GM18498 (cell line): ENCODE measurements around the gene GDF15.
"Not testable (repeated sequence)": the region's sequence is repeated elsewhere in the genome, so short reads cannot be mapped to it uniquely, and the experiment has no call there.

Experiments
- ATAC-seq: cut with Tn5 transposase; IDR thresholded peaks from one replicate; pipeline ENCODE4 v1.9.1; 2021; ENCODE audit warnings: mild to moderate bottlenecking, moderate library complexity; ENCODE audit not compliant: unreplicated experiment

The GDF15 gene

DNA sequence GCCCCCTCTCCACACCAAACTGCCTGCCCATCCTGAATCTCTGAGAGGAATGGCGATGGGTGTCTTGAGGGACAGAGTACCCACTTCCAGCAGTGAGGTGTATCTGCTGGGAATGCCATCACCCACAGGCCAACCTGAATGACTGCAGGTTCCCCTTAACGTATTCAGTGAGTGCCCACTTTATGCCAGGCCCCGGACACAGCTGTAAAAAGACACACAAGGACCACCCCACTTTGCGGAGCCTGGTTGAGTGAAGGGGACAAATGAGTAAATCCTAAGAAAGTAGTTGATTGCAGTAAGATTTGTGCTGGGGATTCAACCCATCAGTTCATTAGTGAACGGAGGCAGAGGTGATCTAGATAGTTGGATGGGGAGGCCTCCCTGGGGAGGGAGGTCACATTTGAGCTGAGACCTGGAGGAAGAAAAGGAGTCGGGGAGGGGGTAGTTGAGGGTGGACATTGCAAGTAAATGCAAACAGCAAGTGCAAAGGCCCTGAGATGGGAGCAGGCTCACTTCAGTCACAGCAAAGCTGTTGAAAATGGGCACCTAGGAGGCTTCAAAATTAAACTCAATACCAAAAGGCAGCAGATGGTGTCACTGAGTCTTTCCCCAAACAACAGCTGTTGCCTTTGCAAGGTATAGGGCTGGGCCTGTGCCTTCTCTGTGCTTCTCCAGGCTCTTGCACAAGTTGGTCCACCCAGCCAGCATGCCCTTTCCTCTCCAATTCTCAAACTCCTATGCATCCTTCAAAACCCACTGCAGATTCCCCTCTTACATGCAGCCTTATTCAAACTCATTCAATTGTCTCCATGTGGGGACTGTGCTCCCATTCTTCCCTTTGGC, 4.3 kb downstream of the GDF15 start:
- no peak for ATAC-seq

DNA sequence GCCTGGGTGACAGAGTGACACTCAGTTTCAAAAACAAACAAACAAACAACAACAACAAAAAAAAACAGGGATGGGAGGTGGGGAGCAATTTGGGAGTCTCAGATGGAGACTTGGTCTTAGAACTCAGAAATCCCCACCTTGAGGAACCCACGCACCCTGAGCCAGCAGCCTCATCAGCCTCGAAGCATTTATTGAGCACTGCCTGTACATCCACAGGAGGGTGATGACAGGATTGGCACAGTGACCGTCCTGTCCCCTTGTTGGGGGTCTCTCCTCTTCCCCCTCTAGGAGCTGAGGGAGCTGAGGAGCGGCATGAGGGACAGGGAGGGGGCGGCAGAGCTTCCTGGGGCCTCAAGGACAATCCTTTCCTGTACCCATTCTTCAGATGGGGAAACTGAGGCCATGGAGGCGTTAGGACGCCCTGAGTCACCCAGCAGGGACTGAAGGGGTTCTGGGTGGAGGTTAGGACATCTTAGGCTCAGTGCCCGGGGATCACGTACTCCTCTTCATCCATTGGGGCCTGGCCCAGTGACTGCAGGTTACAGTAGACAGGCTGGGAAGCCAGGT, 5.6 kb downstream of the GDF15 start:
- no peak for ATAC-seq

DNA sequence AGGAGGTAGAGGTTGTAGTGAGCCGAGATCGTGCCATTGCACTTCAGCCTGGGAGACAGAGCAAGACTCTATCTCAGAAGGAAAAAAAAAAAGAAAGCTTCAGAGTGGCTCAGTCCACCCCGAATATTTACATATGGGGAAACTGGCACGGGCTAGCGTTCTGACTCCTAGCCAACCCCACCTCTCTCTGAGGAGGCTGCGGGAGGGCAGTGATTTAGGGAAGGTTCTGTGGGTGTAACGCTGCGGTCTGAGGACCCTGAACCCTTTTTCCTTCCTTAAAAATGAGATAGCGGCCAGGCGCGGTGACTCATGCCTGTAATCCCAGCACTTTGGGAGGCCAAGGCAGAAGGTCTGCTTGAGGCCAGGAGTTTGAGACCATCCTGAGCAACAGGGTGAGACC, 6.5 kb downstream of the GDF15 start:
- ATAC-seq = no peak

DNA sequence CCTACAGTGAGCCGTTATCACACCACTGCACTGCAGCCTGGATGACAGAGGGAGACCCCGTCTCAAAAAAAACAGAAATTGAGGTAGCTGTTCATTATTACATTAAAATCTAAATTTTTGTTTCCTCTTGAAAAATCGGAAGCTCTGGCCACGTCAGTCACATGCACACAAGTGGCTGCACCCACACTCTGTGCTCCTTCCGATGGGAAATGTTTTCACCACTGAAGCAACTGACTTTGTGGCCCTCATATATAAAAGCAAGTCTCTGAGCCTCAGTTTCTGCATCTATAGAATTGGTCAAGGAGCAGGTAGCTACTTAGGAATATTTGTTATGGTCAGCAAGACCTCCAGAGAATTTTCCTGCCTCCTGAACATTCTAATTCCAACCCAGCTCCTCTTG, 7.0 kb downstream of the GDF15 start:
- ATAC-seq = no peak

DNA sequence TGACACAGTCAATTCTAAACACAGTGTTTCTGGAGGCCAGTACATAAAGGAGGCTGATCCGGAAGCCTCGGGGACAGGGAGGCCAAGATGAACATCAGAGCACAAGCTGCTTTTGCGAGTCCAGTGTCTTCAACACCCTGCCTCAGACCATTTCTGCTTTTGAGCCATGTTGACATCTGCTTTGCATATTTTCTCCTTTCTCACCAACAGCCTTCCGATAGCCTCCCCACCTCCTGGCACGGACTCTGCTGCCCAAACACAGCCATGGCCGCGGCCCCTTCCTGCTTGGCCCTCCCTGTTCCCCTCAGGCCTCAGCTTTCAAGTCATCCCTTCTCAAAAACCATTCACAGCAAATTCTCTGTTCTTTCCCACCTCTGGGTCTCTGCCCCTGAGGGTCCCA, 7.9 kb downstream of the GDF15 start:
- ATAC-seq = no peak

DNA sequence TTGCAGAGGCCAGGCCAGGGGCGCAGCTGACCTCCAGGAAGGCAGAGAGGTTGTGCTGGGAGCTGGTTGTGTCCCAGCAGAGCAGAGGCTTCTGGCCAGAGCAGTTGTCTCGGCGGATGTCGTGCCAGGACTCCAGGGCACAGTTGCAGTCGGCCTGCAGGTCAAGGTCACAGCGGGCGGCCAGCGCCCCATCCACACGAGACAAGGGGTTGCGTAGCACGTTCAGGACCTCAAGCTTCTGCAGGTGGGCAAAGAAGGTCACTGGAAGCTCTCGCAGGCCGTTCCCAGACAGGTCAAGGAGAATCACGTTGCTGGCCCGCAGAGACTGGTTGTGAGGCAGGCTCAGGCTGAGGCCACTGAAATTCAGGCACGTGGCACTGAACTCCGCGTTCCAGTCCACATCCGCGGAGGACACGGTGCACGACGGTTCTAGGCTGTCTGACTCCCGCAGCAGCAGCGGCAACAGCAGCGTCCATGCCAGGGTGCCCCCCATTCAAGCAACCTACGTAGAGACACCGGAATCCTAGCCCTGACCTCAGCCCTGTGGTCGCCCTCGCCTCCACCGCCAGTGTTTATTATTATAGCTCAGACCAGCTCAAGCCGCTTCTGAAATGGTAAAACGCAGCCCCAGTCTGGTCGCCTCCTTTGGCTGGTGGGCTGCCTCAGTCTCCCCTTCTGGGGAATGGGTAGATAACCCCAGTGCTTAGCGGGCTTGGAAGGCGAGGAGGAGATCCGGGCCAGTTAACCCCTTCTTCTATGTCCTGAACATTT, 10.7 kb downstream of the GDF15 start:
- no peak for ATAC-seq

DNA sequence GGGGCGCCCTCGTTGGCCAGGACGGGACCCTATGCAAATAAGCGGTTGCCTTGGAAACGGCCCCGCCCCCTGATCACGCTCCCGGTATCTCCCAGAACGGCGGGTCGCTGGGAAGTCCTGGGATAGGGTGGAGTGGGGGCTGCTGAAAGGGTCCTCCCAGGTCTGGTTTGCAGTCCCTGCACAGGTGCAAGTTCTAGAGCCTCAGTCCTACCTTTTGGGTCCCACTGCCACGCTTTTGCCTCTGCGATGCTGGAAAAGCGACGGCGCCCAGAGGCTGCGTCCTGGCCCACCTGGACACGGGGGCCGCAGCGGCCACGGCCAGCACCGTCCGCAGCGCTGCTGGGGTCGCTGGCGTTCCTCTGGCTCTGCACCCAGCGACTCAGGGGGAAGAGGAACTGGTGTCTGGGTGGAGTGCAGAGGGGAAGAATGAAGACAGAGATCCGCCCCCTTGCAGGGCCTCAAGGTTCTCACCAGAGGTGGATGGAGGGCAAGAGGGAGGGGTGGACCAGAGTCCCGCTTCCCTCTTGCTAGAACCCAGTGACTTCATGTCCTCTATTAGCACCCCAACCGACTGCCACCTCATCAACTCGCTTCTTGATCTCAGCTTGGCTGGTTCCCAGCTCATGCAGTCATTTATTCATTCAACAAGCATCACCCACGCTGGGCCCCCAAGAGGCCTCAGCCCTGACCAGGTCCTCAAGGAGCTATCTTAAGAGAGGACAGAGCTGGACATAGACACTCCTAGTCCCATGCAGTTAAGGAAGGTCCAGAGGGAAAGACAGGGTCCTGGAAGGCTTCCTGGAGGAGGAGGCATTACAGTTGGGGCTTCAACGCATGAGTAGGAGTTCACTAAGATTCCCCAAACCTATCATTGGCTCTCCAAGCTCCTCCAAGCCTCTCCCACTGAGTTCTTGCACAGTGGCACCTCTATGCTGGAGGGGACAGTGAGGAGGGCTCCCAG, 11.6 kb downstream of the GDF15 start, which contains the start of gene LRRC25:
TSS of gene LRRC25 (minus strand) at position 381 of the 961 bp plus-strand sequence. CDS start 659 bp downstream, outside the sequence.
- peak; percentile 60 for ATAC-seq

DNA sequence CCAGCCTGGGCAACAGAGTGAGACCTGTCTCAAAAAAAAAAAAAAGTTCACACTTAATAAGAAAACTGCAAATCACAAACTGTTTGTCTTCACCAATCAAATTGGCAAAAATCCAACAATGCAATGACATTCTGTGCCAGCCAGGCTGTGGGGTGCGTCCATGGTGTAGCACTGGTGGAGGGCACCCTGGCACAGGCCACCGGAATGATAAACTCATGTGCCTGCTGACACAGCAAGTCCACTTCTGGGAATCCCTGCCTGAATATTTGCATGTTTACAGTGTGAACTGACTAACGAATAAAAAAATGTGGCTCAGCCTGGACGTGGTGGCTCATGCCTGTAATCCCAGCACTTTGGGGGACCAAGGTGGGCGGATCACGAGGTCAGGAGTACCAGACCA, 13.1 kb downstream of the GDF15 start:
- no peak for ATAC-seq

DNA sequence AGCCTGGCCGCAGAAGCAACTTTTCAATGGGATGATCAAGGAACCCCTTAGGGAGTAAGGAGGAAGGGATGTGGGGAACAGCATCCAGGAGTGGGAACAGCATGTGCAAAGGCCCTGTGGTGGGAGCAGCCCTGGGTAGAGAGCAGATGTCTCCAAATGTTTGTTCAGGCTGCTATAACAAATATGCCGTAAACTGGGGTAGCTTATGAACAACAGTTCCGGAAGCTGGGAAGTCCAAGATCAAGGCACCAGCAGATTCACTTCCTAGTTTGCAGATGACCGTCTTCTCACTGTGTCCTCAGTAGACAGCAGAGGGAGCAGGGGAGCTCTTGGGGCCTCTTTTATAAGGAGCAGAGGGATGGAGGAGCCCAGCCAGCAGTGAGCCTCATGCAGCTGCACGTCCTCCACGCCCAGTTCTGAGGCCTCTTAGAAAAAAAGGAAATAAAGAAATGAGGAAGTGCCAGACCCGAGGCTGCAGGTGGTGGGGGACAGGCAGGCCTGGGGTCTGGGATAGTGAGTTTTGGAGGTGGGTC, 15.7 kb downstream of the GDF15 start:
- ATAC-seq = no peak

DNA sequence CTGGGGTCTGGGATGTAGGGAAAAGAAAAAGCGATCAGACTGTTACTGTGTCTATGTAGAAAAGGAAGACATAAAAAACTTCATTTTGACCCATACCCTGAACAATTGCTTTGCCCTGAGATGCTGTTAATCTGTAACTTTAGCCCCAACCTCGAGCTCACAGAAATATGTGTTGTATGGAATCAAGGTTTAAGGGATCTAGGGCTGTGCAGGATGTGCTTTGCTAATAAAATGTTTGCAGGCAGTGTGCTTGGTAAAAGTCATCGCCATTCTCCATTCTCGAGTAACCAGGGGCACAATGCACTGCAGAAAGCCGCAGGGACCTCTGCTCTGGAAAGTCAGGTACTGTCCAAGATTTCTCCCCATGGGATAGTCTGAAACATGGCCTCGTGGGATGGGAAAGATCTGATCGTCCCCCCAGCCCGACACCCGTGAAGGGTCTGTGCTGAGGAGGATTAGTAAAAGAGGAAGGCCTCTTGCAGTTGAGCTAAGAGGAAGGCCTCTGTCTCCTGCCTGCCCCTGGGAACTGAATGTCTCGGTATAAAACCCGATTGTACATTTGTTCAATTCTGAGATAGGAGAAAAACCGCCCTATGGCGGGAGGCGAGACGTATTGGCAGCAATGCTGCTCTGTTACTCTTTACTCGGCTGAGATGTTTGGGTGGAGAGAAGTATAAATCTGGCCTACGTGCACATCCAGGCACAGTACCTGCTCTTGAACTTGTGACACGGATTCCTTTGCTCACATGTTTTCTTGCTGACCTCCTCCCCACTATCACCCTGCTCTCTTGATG, 16.7 kb downstream of the GDF15 start:
- not testable (repeated sequence) for ATAC-seq

DNA sequence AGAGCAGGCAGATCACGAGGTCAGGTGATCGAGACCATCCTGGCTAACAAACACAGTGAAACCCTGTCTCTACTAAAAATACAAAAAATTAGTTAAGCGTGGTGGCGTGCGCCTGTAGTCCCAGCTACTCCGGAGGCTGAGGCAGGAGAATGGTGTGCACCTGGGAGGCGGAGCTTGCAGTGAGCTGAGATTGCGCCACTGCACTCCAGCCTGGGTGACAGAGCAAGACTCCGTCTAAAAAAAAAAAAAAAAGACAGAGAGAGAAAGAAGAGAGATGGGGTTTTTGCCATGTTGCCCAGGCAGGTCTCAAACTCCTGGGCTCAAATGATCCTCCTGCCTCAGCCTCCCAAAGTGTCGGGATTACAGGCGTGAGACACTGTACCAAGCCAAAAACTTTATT, 19.8 kb downstream of the GDF15 start:
- not testable (repeated sequence) for ATAC-seq

DNA sequence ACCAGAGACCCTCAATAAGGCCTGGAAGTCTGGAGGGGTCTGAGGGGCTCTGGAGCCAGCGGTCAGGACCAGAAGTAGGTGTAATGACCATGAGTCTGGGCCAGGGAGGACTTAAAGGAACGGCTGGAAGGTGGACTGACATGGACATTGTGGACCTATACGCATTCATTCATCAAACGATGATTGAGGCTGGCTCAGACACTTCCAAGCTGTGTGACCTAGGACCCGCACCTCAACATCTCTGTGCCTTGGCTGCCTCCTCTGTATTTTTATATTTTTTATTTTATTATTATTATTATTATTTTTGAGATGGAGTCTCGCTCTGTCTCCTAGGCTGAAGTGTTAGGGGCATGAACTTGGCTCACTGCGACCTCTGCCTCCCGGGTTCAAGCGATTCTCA, 20.8 kb downstream of the GDF15 start:
- no peak for ATAC-seq

DNA sequence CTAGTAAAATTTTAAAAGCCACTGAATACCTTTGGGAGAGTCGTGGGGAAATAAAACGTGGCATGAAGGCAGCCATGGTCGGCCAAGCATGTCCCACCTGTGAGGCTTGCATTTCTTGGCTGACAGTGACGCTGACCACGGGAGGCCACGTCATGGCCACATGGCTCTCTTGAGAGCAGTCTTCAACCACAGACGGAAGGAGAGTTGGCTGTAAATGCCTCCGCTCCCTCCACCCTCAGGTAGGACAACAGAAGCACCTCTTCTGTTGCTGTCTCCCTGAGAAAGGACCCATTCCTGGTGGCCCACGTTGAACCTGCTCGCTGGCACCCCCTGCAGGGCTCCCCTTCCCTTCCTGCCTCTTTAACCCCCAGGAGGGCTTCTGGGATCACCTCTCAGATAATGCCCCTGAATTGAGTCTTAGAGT, 22.1 kb downstream of the GDF15 start:
- ATAC-seq = peak; percentile 64

DNA sequence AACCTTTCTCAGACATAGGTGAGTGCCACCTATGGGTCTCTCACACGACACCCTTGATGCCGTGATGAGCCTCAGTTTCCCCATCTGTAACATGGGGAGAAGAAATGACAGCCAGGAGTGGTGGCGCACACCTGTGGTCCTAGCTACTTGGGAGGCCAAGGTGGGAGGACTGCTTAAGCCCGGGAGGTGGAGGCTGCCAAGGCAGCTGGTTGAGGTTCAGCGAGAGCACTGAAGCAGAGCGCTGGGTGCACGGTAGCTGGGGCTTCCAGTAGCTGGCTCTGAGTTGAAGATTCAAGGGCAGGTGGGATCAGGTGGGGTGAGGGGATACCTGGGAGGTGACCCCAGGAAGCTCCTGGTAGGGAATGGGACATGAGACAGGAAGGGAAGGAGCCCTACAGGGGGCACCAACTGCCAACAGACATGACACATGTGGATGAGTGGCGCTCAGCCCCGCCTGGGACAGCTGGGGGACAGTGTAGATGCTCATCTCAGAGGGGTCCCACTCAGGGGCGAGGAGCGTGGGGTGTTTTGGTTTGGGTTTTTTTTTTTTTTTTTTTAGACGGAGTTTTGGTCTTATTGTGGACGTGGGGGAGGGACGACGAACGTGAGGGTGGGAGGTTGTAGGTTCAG, 26.8 kb downstream of the GDF15 start:
- no peak for ATAC-seq

DNA sequence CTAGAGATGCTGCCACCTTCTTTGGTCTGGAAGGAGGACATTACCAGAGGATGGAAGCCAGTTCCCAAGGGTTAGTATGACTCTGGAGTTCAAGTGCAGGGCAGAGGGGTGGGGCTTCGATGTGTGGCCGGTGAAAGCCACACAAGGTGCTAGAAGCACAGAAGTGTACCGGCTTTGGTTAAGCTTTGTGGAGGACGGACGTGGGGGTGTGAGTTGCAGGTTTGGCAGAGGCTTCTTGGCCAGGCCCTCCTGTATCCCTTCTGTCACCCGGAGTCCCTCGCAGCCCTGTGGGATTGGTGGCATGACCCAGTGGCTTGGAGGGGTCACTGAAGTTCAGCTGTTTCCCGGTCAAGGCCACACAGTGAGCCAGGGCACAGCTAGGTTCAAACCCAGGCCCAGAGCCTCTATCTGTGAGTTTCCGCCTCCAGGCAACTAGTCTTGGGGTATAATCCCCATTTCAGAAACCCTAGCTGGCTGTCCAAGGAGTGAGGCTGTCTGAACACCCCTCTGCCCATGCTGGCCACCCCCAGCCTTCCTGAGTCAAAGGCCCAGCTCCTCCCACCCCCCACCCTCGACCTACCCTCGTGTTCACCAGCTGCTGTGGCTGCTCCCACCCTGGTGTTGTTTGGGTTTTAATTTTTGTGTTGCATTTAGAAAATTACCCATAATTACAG, 28.7 kb downstream of the GDF15 start:
- no peak for ATAC-seq

DNA sequence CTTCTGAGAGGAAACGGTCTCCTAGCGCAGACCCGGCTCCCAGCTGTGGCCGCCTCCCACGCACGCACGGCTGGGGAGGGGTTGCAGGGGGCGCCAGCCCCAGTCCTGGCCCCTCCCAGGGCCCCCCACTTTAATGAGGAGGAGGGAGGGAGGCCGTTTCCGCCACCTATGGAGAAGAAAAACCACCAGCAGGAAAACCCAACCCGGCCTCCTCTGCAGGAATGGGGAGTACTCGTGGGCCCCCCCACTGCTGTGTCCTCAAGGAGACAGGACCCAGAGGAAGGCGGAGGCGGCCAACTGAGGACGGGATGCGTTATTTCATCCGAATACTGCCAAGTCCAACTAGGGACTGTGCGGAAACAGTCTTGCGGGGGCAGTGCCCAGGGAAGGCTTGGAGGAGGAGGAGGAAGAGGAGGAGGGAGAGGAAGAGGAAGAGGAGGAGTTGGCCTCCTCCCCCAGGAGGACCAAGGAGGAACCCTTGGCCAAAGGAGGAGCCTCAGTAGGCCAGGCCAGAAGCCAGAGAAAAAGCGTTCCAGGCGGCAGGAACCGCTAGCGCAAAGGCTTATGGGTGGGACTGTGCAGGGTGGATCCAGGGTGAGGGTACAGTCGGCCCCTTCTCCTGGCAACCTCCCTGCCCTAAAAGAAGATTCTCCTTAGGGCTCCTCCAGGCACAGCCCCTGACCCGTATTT, 29.4 kb downstream of the GDF15 start:
- ATAC-seq = no peak

DNA sequence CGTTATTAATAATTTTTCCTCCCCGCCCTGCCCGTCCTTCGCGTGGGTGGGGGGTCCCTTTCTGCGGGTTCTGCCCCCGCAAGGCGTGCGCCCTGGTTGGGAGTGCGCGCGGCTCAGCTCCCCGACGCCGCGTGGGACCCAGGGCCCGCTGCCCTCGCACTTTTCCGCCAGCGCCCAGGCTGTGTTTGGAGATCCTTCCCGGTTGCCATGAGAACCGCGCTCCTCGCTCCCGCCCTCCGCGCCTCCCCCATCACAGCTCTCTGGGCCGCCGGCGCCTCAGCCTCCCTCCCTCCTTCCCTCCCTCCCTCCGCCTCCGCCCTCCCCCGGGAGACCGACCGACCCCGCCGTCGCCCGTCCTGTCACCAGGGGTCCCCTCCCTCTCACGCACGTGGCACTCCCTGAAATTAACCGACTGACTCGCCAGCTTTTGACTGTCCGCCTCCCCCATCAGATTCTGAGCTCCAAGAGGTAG, 30.9 kb downstream of the GDF15 start:
- ATAC-seq = no peak
